ENCODE results near the gene KNG1. TPM values are rescaled to one million over a fixed set of nuclear protein-coding genes. Genes with fewer than 3 reads are reported as not detected.
A peak's percentile ranks its signal among the peaks of the same experiment; 100 is the strongest.

Gene KNG1
- total and polyA plus RNA-seq, 5 experiments from 2014 or later, result 0.07 TPM; not detected in 4

GRCh38 chr3:186759231-186759930 lies 42.2 kb downstream of the KNG1 start:
- ATAC-seq (no peak), DNase-seq (no peak)
- Mint-ChIP-seq H3K9me3 (no peaks in the 10 kb centered on the region), H3K4me3 (no peak overlapping the region), H3K4me1 (no peaks in the 10 kb centered on the region), H3K27ac (no peak overlapping the region), H3K36me3 (peaks cover 0 to 4% (median 0%) of the 10 kb centered on the region in 3 donors), H3K27me3 (no peaks in the 10 kb centered on the region)
- POLR2A ChIA-PET, result no interaction called here

GRCh38 chr3:186760141-186760833 lies 43.1 kb downstream of the KNG1 start:
- Mint-ChIP-seq H3K27ac (peak overlapping the region in 1 of 10 donors; percentile 6), H3K4me1 (no peaks in the 10 kb centered on the region), H3K36me3 (peaks cover 0 to 4% (median 0%) of the 10 kb centered on the region in 3 donors), H3K9me3 (no peaks in the 10 kb centered on the region), H3K4me3 (no peak overlapping the region), H3K27me3 (no peaks in the 10 kb centered on the region)
- ATAC-seq (no peak), DNase-seq (no peak)
- POLR2A ChIA-PET, result interaction anchor here (0.5 kb wide), 1 partner anchor 14 kb away, joined by 3 read pairs; no protein-coding TSS in a partner anchor

GRCh38 chr3:186760897-186761447 lies 43.8 kb downstream of the KNG1 start:
- H3K36me3 Mint-ChIP-seq, result peaks cover 0 to 4% (median 0%) of the 10 kb centered on the region in 3 donors
- POLR2A ChIA-PET, result interaction anchor here (0.5 kb wide), 1 partner anchor 13 kb away, joined by 3 read pairs; no protein-coding TSS in a partner anchor

GRCh38 chr3:186772281-186772694 lies 55.1 kb downstream of the KNG1 start:
- peak overlapping the region; percentile 88 to 97 (median 94) for H3K27ac Mint-ChIP-seq

More at GRCh38 chr3:186760897-186761447, 43.8 kb downstream of the KNG1 start:
- H3K4me3 Mint-ChIP-seq, result no peak overlapping the region
- DNase-seq, result no peak
- no peaks in the 10 kb centered on the region for H3K27me3 Mint-ChIP-seq
- no peaks in the 10 kb centered on the region for H3K4me1 Mint-ChIP-seq
- no peaks in the 10 kb centered on the region for H3K9me3 Mint-ChIP-seq
- H3K27ac Mint-ChIP-seq, result no peak overlapping the region
- ATAC-seq, result no peak

GRCh38 chr3:186772701-186773417 lies 55.7 kb downstream of the KNG1 start:
- peaks cover 7 to 18% (median 17%) of the 10 kb centered on the region in 4 donors for H3K4me1 Mint-ChIP-seq
- H3K4me3 Mint-ChIP-seq, result peak overlapping the region; percentile 87 to 98 (median 92)

More at GRCh38 chr3:186772281-186772694, 55.1 kb downstream of the KNG1 start:
- Mint-ChIP-seq H3K4me3 (peak overlapping the region; percentile 87 to 98 (median 92)), H3K4me1 (peaks cover 7 to 18% (median 17%) of the 10 kb centered on the region in 4 donors), H3K27me3 (no peaks in the 10 kb centered on the region), H3K36me3 (peaks cover 0 to 1% (median 0%) of the 10 kb centered on the region in 3 donors), H3K9me3 (peaks cover 0 to 2% (median 0%) of the 10 kb centered on the region in 9 donors)
- peak in 3 of 10 donors; percentile 1 to 63 (median 13) for DNase-seq
- POLR2A ChIA-PET, result interaction anchor here (0.7 to 7.8 kb wide), 8 partner anchors 11 to 835 kb away, joined by 3 to 216 read pairs (median 4); partner anchors contain the start of genes EIF4A2, RFC4 and TRA2B
- peak; percentile 50 to 62 for ATAC-seq

GRCh38 chr3:186775999-186776398 lies 58.8 kb downstream of the KNG1 start:
- Mint-ChIP-seq H3K4me1 (peaks cover 6 to 18% (median 17%) of the 10 kb centered on the region in 4 donors), H3K27ac (no peak overlapping the region), H3K9me3 (peaks cover 0 to 2% (median 0%) of the 10 kb centered on the region in 9 donors), H3K4me3 (no peak overlapping the region), H3K36me3 (no peaks in the 10 kb centered on the region), H3K27me3 (no peaks in the 10 kb centered on the region)
- POLR2A ChIA-PET, result no interaction called here
- ATAC-seq, result no peak
- DNase-seq, result no peak

More at GRCh38 chr3:186772701-186773417, 55.7 kb downstream of the KNG1 start:
- peak; percentile 13 to 75 (median 49) for DNase-seq
- ATAC-seq, result peak; percentile 82 to 87
- H3K27ac Mint-ChIP-seq, result peak overlapping the region; percentile 88 to 97 (median 94)
- H3K9me3 Mint-ChIP-seq, result peaks cover 0 to 2% (median 0%) of the 10 kb centered on the region in 9 donors
- POLR2A ChIA-PET, result interaction anchor here (0.6 to 7.8 kb wide), 9 partner anchors 10 to 835 kb away, joined by 3 to 216 read pairs (median 4); partner anchors contain the start of genes EIF4A2, RFC4 and TRA2B
- H3K36me3 Mint-ChIP-seq, result peaks cover 0 to 1% (median 0%) of the 10 kb centered on the region in 3 donors
- H3K27me3 Mint-ChIP-seq, result no peaks in the 10 kb centered on the region

- Mint-ChIP-seq H3K9me3 (peaks cover 0 to 4% (median 0%) of the 10 kb centered on the region in 9 donors), H3K4me1 (peaks cover 7 to 18% (median 14%) of the 10 kb centered on the region in 4 donors), H3K27ac (peak overlapping the region in 1 of 10 donors; percentile 48), H3K36me3 (peaks cover 6 to 9% (median 7%) of the 10 kb centered on the region in 3 donors), H3K4me3 (no peak overlapping the region), H3K27me3 (no peaks in the 10 kb centered on the region)
- DNase-seq (no peak), ATAC-seq (no peak)
- POLR2A ChIA-PET, result interaction anchor here (0.8 kb wide), 1 partner anchor 27 kb away, joined by 3 read pairs; the partner anchor contains the start of gene RFC4
Measured at GRCh38 chr3:186779204-186779603, 62.0 kb downstream of the KNG1 start.

- no peak for DNase-seq
- POLR2A ChIA-PET, result interaction anchor here (0.6 to 6.2 kb wide), 25 partner anchors 10 to 1196 kb away, joined by 3 to 216 read pairs (median 13); partner anchors contain the start of genes AHSG, DNAJB11, RFC4 and RPL39L
- H3K27ac Mint-ChIP-seq, result peak overlapping the region; percentile 99 to 100 (median 100)
- H3K4me1 Mint-ChIP-seq, result peaks cover 22 to 49% (median 46%) of the 10 kb centered on the region in 4 donors
- no peaks in the 10 kb centered on the region for H3K27me3 Mint-ChIP-seq
- H3K36me3 Mint-ChIP-seq, result peaks cover 30 to 41% (median 37%) of the 10 kb centered on the region in 3 donors
- H3K4me3 Mint-ChIP-seq, result peak overlapping the region; percentile 98 to 100 (median 99)
- H3K9me3 Mint-ChIP-seq, result peaks cover 0 to 4% (median 0%) of the 10 kb centered on the region in 9 donors
- peak; percentile 29 to 34 for ATAC-seq
Measured at GRCh38 chr3:186782542-186783057, 65.4 kb downstream of the KNG1 start.

GRCh38 chr3:186783058-186783730 lies 66.0 kb downstream of the KNG1 start, which contains the start of gene EIF4A2:
TSS of gene EIF4A2 (plus strand) at chr3:186783577. CDS start at chr3:186783611, 34 bp downstream.
- peaks cover 36 to 47% (median 42%) of the 10 kb centered on the region in 3 donors for H3K36me3 Mint-ChIP-seq
- DNase-seq (peak; percentile 84 to 97 (median 88)), ATAC-seq (peak; percentile 69 to 70)
- H3K27me3 Mint-ChIP-seq, result no peaks in the 10 kb centered on the region
- H3K4me3 Mint-ChIP-seq, result peak within 1 kb of the TSS; percentile 98 to 100 (median 99)
- peaks cover 27 to 55% (median 52%) of the 10 kb centered on the region in 4 donors for H3K4me1 Mint-ChIP-seq
- peak within 1 kb of the TSS; percentile 99 to 100 (median 100) for H3K27ac Mint-ChIP-seq
- peaks cover 0 to 4% (median 0%) of the 10 kb centered on the region in 9 donors for H3K9me3 Mint-ChIP-seq
- POLR2A ChIA-PET, result interaction anchor here (0.6 to 6.2 kb wide), 35 partner anchors 9 to 1197 kb away, joined by 3 to 216 read pairs (median 9); partner anchors contain the start of genes AHSG, DNAJB11, RFC4 and RPL39L

GRCh38 chr3:186783731-186784515 lies 66.8 kb downstream of the KNG1 start:
- H3K4me3 Mint-ChIP-seq, result peak overlapping the region; percentile 98 to 100 (median 99)
- POLR2A ChIA-PET, result interaction anchor here (0.6 to 6.2 kb wide), 35 partner anchors 8 to 1198 kb away, joined by 3 to 216 read pairs (median 9); partner anchors contain the start of genes AHSG, DNAJB11, RFC4 and RPL39L
- DNase-seq (peak; percentile 72 to 91 (median 84)), ATAC-seq (peak; percentile 73 to 77)
- H3K9me3 Mint-ChIP-seq, result peaks cover 0 to 4% (median 0%) of the 10 kb centered on the region in 9 donors
- peaks cover 41 to 55% (median 48%) of the 10 kb centered on the region in 3 donors for H3K36me3 Mint-ChIP-seq
- H3K27ac Mint-ChIP-seq, result peak overlapping the region; percentile 99 to 100 (median 100)
- no peaks in the 10 kb centered on the region for H3K27me3 Mint-ChIP-seq
- peaks cover 31 to 62% (median 59%) of the 10 kb centered on the region in 4 donors for H3K4me1 Mint-ChIP-seq

All from naive thymus-derived CD8-positive, alpha-beta T cell (primary cell).